AG09319 (cell line): ENCODE data around the gene VSIG4.
"Not testable (repeated sequence)": the region's sequence is repeated elsewhere in the genome, so short reads cannot be mapped to it uniquely, and the experiment has no call there.

Experiments
- DNase-seq: peaks from one replicate; pipeline ENCODE4 v3.0.0-alpha.2; 2010; ENCODE audit warnings: low read depth; ENCODE audit errors: extremely low read depth
- TF ChIP-seq, protein P1 (sequence below): IDR thresholded peaks from 2 replicates; pipeline ENCODE4 v1.5.1; 2011; ENCODE audit warnings: low read depth, mild to moderate bottlenecking, inconsistent platforms, low read length, moderate library complexity

VSIG4 gene

DNA sequence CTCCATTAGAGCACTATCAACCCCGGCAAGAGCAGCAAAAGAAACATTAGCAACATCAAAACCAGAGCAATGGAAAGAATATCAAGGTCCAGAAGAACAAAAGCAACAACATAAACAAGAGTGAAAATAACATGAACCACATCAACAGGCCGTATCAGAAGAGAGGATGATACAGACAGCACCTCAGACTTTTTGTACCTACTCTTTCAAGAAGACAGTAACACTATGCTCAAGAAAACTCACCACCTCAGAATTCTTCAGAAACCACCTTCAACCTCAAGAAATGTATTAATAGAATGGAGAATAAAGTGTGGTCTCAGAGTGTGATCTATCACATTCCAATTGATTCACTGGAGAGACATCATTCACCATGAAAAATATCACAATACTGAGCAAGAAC, 46.5 kb downstream of the VSIG4 start:
- TF ChIP-seq, protein P1, sequence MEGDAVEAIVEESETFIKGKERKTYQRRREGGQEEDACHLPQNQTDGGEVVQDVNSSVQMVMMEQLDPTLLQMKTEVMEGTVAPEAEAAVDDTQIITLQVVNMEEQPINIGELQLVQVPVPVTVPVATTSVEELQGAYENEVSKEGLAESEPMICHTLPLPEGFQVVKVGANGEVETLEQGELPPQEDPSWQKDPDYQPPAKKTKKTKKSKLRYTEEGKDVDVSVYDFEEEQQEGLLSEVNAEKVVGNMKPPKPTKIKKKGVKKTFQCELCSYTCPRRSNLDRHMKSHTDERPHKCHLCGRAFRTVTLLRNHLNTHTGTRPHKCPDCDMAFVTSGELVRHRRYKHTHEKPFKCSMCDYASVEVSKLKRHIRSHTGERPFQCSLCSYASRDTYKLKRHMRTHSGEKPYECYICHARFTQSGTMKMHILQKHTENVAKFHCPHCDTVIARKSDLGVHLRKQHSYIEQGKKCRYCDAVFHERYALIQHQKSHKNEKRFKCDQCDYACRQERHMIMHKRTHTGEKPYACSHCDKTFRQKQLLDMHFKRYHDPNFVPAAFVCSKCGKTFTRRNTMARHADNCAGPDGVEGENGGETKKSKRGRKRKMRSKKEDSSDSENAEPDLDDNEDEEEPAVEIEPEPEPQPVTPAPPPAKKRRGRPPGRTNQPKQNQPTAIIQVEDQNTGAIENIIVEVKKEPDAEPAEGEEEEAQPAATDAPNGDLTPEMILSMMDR, result no peak
- DNase-seq, result no peak

- TF ChIP-seq, protein P1, result no peak
- no peak for DNase-seq
Observed at GRCh38 chrX:65990702-65991101, 49.2 kb downstream of the VSIG4 start.

DNA sequence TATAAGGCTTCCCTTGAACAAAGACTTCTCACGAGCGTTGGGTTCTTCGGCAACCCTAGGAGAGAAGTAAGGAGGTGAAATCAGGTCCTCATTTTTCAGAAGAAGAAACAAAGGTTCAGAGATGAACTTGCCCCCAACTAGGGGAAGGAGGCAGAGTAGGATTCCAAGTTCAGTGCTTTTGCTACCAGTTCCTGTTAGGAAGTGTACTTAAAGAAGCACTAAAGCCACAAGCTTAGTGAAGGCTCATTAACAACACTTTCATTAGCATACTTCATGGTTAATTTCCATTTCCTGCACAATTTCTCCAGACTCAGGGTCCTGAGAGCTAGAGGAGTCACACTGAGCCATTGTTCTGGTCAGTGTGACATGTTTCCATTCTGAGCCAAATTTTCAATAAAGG, 52.1 kb downstream of the VSIG4 start:
- DNase-seq, result no peak
- TF ChIP-seq, protein P1, result no peak

DNA sequence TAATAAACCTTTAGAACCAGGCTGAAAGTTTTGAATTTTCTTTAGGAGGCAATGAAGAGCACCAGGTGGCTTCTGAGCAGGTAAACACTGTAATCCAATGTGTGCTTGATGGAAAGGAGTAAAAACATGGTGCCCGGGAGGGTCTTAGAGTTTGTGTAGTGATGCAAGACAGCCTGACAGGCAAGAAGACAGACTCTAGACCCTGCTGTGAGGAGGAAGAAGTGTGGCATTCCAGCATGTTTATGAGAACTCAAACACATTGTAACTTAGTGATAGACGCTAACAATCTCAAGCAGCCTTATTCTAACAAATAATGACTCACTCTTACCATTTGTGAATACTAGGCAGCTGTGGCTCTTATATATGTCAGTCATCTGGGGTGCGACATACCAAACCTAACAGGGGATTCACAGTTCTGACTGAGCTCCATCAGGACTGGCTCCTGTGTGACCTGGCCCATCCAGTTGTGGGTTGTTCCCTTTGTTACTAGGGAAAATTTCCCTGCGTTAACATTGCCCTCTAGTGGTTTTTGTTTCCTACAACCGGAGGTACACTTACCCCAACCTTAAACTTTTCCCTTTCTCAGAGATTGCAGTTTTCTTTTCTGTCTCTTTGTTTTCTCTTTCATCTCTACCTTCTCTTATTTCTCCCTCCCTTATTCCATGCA, 53.8 kb downstream of the VSIG4 start:
- TF ChIP-seq, protein P1, result peak; percentile 51
- peak; percentile 3 for DNase-seq

DNA sequence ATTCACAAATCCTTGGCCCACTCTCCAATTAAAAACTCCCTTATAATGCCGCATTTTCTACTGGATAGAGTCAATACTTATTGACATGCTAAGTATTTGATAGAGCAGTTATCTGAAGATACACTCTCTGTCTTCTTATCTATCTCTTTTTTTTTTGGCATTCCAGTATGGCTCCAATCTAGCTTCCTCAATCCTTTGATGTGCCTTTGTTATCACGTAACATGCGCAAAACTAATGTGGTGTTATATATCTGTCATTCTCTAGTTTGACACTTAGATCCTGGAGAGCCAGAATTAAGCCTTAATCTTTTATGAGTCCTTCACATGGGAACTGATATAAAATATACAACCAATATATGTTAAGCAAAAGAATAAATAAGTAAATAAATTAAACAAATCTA, 54.7 kb downstream of the VSIG4 start:
- no peak for DNase-seq
- TF ChIP-seq, protein P1, result no peak

DNA sequence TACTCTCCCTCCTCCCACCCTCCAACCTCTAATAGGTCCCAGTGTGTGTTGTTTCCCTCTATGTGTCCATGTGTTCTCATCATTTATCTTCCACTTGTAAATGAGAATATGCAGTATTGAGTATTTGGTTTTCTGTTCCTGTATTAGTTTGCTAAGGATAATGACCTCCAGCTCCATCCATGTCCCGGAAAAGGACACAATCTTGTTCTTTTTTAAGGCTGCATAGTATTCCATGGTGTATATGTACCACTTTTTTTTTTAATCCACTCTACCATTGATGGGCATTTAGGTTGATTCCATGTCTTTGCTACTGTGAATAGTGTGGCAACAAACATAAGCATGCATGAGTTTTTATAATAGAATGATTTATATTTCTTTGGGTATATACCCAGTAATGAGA, 62.7 kb downstream of the VSIG4 start:
- not testable (repeated sequence) for DNase-seq

- TF ChIP-seq, protein P1, result no peak
- no peak for DNase-seq
Observed at GRCh38 chrX:65976161-65976560, 63.7 kb downstream of the VSIG4 start.

DNA sequence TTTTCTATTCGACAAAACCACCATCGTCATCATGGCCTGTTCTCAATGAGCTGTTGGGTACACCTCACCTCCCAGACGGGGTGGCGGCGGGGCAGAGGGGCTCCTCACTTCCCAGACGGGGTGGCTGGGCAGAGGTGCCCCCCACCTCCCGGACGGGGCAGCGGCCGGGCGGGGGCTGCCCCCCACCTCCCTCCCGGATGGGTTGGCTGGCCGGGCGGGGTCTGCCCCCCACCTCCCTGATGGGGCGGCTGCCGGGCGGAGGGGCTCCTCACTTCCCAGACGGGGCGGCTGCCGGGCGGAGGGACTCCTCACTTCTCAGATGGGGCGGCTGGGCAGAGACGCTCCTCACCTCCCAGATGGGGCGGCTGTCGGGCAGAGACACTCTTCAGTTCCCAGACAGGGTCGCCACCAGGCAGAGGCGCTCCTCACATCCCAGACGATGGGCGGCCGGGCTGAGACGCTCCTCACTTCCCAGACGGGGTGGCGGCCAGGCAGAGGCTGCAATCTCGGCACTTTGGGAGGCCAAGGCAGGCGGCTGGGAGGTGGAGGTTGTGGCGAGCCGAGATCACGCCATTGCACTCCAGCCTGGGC, 64.6 kb downstream of the VSIG4 start:
- not testable (repeated sequence) for DNase-seq
